Liver (tissue), 9 donors: Measurements from ENCODE around the gene NF1. TPM values are rescaled to one million over a fixed set of nuclear protein-coding genes. Genes with fewer than 3 reads are reported as not detected.

ENCODE experiments used
- DNase-seq: peaks from one replicate; pipeline ENCODE4 v3.0.0-alpha.2; 2017; ENCODE audit warnings: low spot score
- H3K27ac ChIP-seq, 2 donors: one replicate each; pipeline ENCODE4 v1.7.0; 2013; ENCODE audit warnings: inconsistent platforms in 2 of 2, low read length in 2 of 2, control low read depth in 1 of 2, low read depth in 1 of 2, mild to moderate bottlenecking in 1 of 2
- H3K27me3 ChIP-seq, 4 donors: one replicate each; pipeline versions ENCODE4 v1.6.1 to v1.7.0; 2013; ENCODE audit warnings: low read length in 3 of 4, inconsistent platforms in 1 of 4, mild to moderate bottlenecking in 1 of 4, moderate library complexity in 1 of 4; ENCODE audit not compliant: control insufficient read depth in 4 of 4, insufficient read depth in 4 of 4
- H3K36me3 ChIP-seq, 4 donors: one replicate each; pipeline versions ENCODE4 v1.6.1 to v1.7.0; 2013; ENCODE audit warnings: low read length in 3 of 4, mild to moderate bottlenecking in 3 of 4, low read depth in 1 of 4, moderate library complexity in 1 of 4; ENCODE audit not compliant: control insufficient read depth in 4 of 4, insufficient read depth in 3 of 4
- H3K4me1 ChIP-seq, 4 donors: one replicate each; pipeline versions ENCODE4 v1.6.1 to v1.7.0; 2013; ENCODE audit warnings: low read length in 3 of 4, mild to moderate bottlenecking in 3 of 4, moderate library complexity in 1 of 4; ENCODE audit not compliant: control insufficient read depth in 4 of 4, insufficient read depth in 4 of 4
- H3K4me3 ChIP-seq, 3 donors: one replicate each; pipeline versions ENCODE4 v1.6.1 to v1.7.0; 2013; ENCODE audit warnings: low read length in 3 of 3, control low read depth in 1 of 3, low read depth in 1 of 3, mild to moderate bottlenecking in 1 of 3
- H3K9ac ChIP-seq, 2 donors: one replicate each; pipeline ENCODE4 v1.7.0; 2013; ENCODE audit warnings: low read length in 2 of 2, mild to moderate bottlenecking in 2 of 2, moderate library complexity in 2 of 2, control low read depth in 1 of 2, low read depth in 1 of 2
- H3K9me3 ChIP-seq, 4 donors: one replicate each; pipeline versions ENCODE4 v1.6.1 to v1.7.0; 2013; ENCODE audit warnings: low read length in 3 of 4; ENCODE audit not compliant: control insufficient read depth in 4 of 4
- ATF3 ChIP-seq: IDR thresholded peaks from 2 replicates; pipeline ENCODE4 v1.6.1; 2016; ENCODE audit warnings: antibody characterized with exemption
- CTCF ChIP-seq: fragments of 150-350 bp; IDR thresholded peaks from 2 replicates; pipeline ENCODE4 v1.5.1; 2017; ENCODE audit warnings: improper control_type of control experiment, low read depth, low read length; ENCODE audit not compliant: missing input control
- EGR1 ChIP-seq, 2 donors: IDR thresholded peaks; 2 replicates each; pipeline ENCODE4 v1.6.1; 2016 to 2018; ENCODE audit warnings: antibody characterized with exemption in 2 of 2, low read depth in 2 of 2
- FOXA1 ChIP-seq: IDR thresholded peaks from 2 replicates; pipeline ENCODE4 v1.6.1; 2016; ENCODE audit warnings: antibody characterized with exemption
- FOXA2 ChIP-seq: IDR thresholded peaks from 2 replicates; pipeline ENCODE4 v1.6.1; 2016; ENCODE audit warnings: antibody characterized with exemption
- GABPA ChIP-seq, 2 donors: IDR thresholded peaks in 1 of 2; conservative IDR thresholded peaks in 1 of 2; 2 replicates each; pipeline ENCODE4 v1.6.1; 2016; ENCODE audit warnings: antibody characterized with exemption in 2 of 2, mild to moderate bottlenecking in 1 of 2, moderate library complexity in 1 of 2
- HNF4A ChIP-seq, 2 donors: conservative IDR thresholded peaks; 2 replicates each; pipeline ENCODE4 v1.6.1; 2016; ENCODE audit warnings: antibody characterized with exemption in 2 of 2, mild to moderate bottlenecking in 2 of 2
- HNF4G ChIP-seq: IDR thresholded peaks from 2 replicates; pipeline ENCODE4 v1.6.1; 2016; ENCODE audit warnings: antibody characterized with exemption
- JUND ChIP-seq, 2 donors: IDR thresholded peaks; 2 replicates each; pipeline ENCODE4 v1.6.1; 2016; ENCODE audit warnings: antibody characterized with exemption in 2 of 2
- MAX ChIP-seq: IDR thresholded peaks from 2 replicates; pipeline ENCODE4 v1.6.1; 2016; ENCODE audit warnings: antibody characterized with exemption
- NR2F2 ChIP-seq: IDR thresholded peaks from 2 replicates; pipeline ENCODE4 v1.6.1; 2016; ENCODE audit warnings: antibody characterized with exemption
- RAD21 ChIP-seq, 2 donors: IDR thresholded peaks; 2 replicates each; pipeline ENCODE4 v1.6.1; 2016; ENCODE audit warnings: antibody characterized with exemption in 2 of 2, mild to moderate bottlenecking in 2 of 2
- REST ChIP-seq: IDR thresholded peaks from 2 replicates; pipeline ENCODE4 v1.6.1; 2016; ENCODE audit warnings: antibody characterized with exemption, mild to moderate bottlenecking
- RXRA ChIP-seq, 2 donors: IDR thresholded peaks; 2 replicates each; pipeline ENCODE4 v1.6.1; 2017 to 2018; ENCODE audit warnings: antibody characterized with exemption in 2 of 2, mild to moderate bottlenecking in 1 of 2
- SP1 ChIP-seq: IDR thresholded peaks from 2 replicates; pipeline ENCODE4 v1.6.1; 2018; ENCODE audit warnings: antibody characterized with exemption, mild to moderate bottlenecking
- TAF1 ChIP-seq: conservative IDR thresholded peaks from 2 replicates; pipeline ENCODE4 v1.6.1; 2016; ENCODE audit warnings: antibody characterized with exemption, mild to moderate bottlenecking
- YY1 ChIP-seq: IDR thresholded peaks from 2 replicates; pipeline ENCODE4 v1.6.1; 2016; ENCODE audit warnings: antibody characterized with exemption, mild to moderate bottlenecking
- ZBTB33 ChIP-seq: IDR thresholded peaks from 2 replicates; pipeline ENCODE4 v1.6.1; 2016; ENCODE audit warnings: antibody characterized with exemption
- WGBS: extraction: QIAGEN DNeasy Blood & Tissue Kit; methylation state at CpG from one replicate; pipeline ENCODE4 v1.1.7; 2013; 5-methylcytosine and 5-hydroxymethylcytosine counted together
- polyA plus RNA-seq, 2 donors: library from polyadenylated mRNA; stranded (reverse) in 1 of 2; unstranded in 1 of 2; fragments of 200-250 nt in 1 of 2; fragments of >200 nt in 1 of 2; fragmentation: Nextera tagmentation in 1 of 2; extraction: Ambion mirVana in 1 of 2; gene quantifications; one replicate each; pipeline versions ENCODE4 v1.2.1 to v1.2.3, GENCODE V29; 2013 to 2015
- total RNA-seq, 2 donors: library from RNA; depleted of rRNA; stranded (reverse); fragments of >200 nt; gene quantifications; one replicate each; pipeline ENCODE4 v1.2.3, GENCODE V29; 2014
- donor health status: healthy.
- donor health status: healthy.
- donor health status: healthy.
- donor health status: healthy.
- donor health status: healthy.

NF1 gene
- total and polyA plus RNA-seq, 4 donors, result 4.6 to 42.6 (median 13.5) TPM

GRCh38 chr17:31389657-31390381, 295.0 kb downstream of the NF1 start:
- Histone ChIP-seq H3K9ac (no peak overlapping the region), H3K27ac (no peak overlapping the region), H3K27me3 (peaks cover 0 to 5% (median 3%) of the 10 kb centered on the region in 4 donors), H3K4me3 (no peak overlapping the region), H3K9me3 (no peaks in the 10 kb centered on the region), H3K36me3 (no peaks in the 10 kb centered on the region), H3K4me1 (peaks cover 0 to 10% (median 2%) of the 10 kb centered on the region in 4 donors)
- no peak for DNase-seq
- WGBS, result 66% methylated on average over 22 of the region's 22 CpGs
- TF ChIP-seq RAD21 (IDR thresholded peaks at IDR 0.05), result no peak
- no peak for TF ChIP-seq FOXA2
- TF ChIP-seq GABPA (IDR thresholded peaks at IDR 0.05 in 1 of 2, conservative IDR thresholded peaks at IDR 0.05 in 1 of 2), result no peak
- no peak for TF ChIP-seq NR2F2
- no peak for TF ChIP-seq ATF3
- TF ChIP-seq YY1, result no peak
- TF ChIP-seq JUND (IDR thresholded peaks at IDR 0.05), result no peak
- TF ChIP-seq EGR1 (IDR thresholded peaks at IDR 0.05; ENCODE audit: low read depth in 2 of 2), result no peak
- TF ChIP-seq SP1, result no peak
- TF ChIP-seq FOXA1, result no peak
- no peak for TF ChIP-seq HNF4A (conservative IDR thresholded peaks at IDR 0.05)
- no peak for TF ChIP-seq MAX
- TF ChIP-seq TAF1, result no peak
- no peak for TF ChIP-seq ZBTB33
- TF ChIP-seq REST, result no peak

- no peaks in the 10 kb centered on the region for H3K36me3 ChIP-seq
- no peaks in the 10 kb centered on the region for H3K9me3 ChIP-seq
- no peak for DNase-seq
- no peak overlapping the region for H3K27ac ChIP-seq
- 73% methylated on average over 8 of the region's 8 CpGs for WGBS
- H3K27me3 ChIP-seq, result peaks cover 0 to 5% (median 3%) of the 10 kb centered on the region in 4 donors
- H3K9ac ChIP-seq, result no peak overlapping the region
- peaks cover 0 to 10% (median 2%) of the 10 kb centered on the region in 4 donors for H3K4me1 ChIP-seq
- no peak overlapping the region for H3K4me3 ChIP-seq
- TF ChIP-seq FOXA2, result no peak
- no peak for TF ChIP-seq ZBTB33
- TF ChIP-seq ATF3, result no peak
- no peak for TF ChIP-seq JUND (IDR thresholded peaks at IDR 0.05)
- TF ChIP-seq RAD21 (IDR thresholded peaks at IDR 0.05), result no peak
- no peak for TF ChIP-seq CTCF
- TF ChIP-seq YY1, result no peak
- no peak for TF ChIP-seq HNF4G
- TF ChIP-seq FOXA1, result no peak
- TF ChIP-seq SP1, result no peak
- no peak for TF ChIP-seq HNF4A (conservative IDR thresholded peaks at IDR 0.05)
- TF ChIP-seq GABPA (IDR thresholded peaks at IDR 0.05 in 1 of 2, conservative IDR thresholded peaks at IDR 0.05 in 1 of 2), result no peak
- TF ChIP-seq RXRA (IDR thresholded peaks at IDR 0.05), result no peak
These were observed 295.6 kb downstream of the NF1 start for GRCh38 chr17:31390426-31390747.
